Measurements from ENCODE around the gene ADGRV1. TPM values are rescaled to one million over a fixed set of nuclear protein-coding genes. Genes with fewer than 3 reads are reported as not detected.
"Not testable (repeated sequence)": the region's sequence is repeated elsewhere in the genome, so short reads cannot be mapped to it uniquely, and the experiment has no call there.

The ADGRV1 gene
- total and polyA plus RNA-seq, 7 experiments from 2014 or later = 0.32 to 1.1 TPM; not detected in 5

DNA sequence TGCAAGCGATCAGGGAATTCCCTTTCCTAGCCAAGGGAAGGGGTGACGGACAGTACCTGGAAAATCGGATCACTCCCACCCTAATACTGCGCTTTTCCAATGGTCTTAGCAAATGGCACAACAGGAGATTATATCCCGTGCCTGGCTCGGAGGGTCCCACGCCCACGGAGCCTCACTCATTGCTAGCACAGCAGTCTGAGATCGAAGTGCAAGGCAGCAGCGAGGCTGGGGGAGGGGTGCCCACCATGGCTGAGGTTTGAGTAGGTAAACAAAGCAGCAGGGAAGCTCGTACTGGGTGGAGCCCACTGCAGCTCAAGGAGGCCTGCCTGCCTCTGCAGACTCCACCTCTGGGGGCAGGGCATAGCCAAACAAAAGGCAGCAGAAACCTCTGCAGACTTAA lies 411.3 kb downstream of the ADGRV1 start:
- POLR2A ChIA-PET; H3K27me3 ChIP-seq (ENCODE audit: control insufficient read depth in 2 of 2, insufficient read depth in 2 of 2, low read length in 2 of 2); H3K36me3 ChIP-seq (ENCODE audit: control insufficient read depth in 2 of 3, insufficient read depth in 3 of 3, low read length in 3 of 3); DNase-seq; CTCF ChIA-PET; H3K27ac Mint-ChIP-seq; intact Hi-C loops (cut with micrococcal nuclease); H3K4me3 Mint-ChIP-seq; H3K27ac ChIP-seq (ENCODE audit: low read depth, low read length); H3K4me1 ChIP-seq (ENCODE audit: control insufficient read depth in 2 of 2, insufficient read depth in 2 of 2, low read length in 2 of 2); H3K9me3 ChIP-seq (ENCODE audit: control insufficient read depth in 2 of 3, low read length in 3 of 3); H3K4me3 ChIP-seq (ENCODE audit: low read length); H3K4me1 Mint-ChIP-seq; H3K36me3 Mint-ChIP-seq; ATAC-seq: not testable (repeated sequence)
- Mint-ChIP-seq H3K9me3 (peaks cover 1 to 34% (median 5%) of the 10 kb centered on the region in 11 donors), H3K27me3 (peaks cover 6 to 39% (median 29%) of the 10 kb centered on the region in 5 donors)

DNA sequence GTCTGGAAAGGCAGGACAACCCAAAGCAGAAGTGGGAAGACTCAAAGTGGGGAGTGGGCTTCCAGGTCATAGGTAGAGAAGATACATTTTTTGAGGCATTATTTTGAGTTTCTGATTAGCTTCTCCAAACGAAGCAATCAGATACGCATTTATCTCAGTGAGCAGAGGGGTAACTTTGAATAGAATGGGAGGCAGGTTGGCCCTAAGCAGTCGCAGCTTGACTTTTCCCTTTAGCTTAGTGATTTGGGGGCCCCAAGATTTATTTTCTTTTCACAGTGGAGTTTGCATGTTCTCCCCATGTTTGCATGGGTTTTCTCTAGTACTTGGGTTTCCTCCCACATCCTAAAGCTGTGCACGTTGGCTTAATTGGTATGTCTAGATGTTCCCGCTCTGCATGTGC lies 422.6 kb downstream of the ADGRV1 start:
- no peak for DNase-seq
- H3K9me3 Mint-ChIP-seq = no peaks in the 10 kb centered on the region
- POLR2A ChIA-PET = no interaction called here
- no peak overlapping the region for H3K27ac Mint-ChIP-seq
- no peaks in the 10 kb centered on the region for H3K36me3 ChIP-seq (ENCODE audit: control insufficient read depth in 2 of 3, insufficient read depth in 3 of 3, low read length in 3 of 3)
- H3K4me3 Mint-ChIP-seq = no peak overlapping the region
- H3K9me3 ChIP-seq (ENCODE audit: control insufficient read depth in 2 of 3, low read length in 3 of 3) = no peaks in the 10 kb centered on the region
- H3K4me3 ChIP-seq (ENCODE audit: low read length) = no peak overlapping the region
- no peaks in the 10 kb centered on the region for H3K4me1 ChIP-seq (ENCODE audit: control insufficient read depth in 2 of 2, insufficient read depth in 2 of 2, low read length in 2 of 2)
- intact Hi-C loops (cut with micrococcal nuclease) = no loop called here
- no peaks in the 10 kb centered on the region for H3K27me3 ChIP-seq (ENCODE audit: control insufficient read depth in 2 of 2, insufficient read depth in 2 of 2, low read length in 2 of 2)
- peaks cover 0 to 4% (median 0%) of the 10 kb centered on the region in 5 donors for H3K27me3 Mint-ChIP-seq
- no peak for ATAC-seq
- CTCF ChIA-PET = no interaction called here
- H3K36me3 Mint-ChIP-seq = no peaks in the 10 kb centered on the region
- no peak overlapping the region for H3K27ac ChIP-seq (ENCODE audit: low read depth, low read length)
- no peaks in the 10 kb centered on the region for H3K4me1 Mint-ChIP-seq

DNA sequence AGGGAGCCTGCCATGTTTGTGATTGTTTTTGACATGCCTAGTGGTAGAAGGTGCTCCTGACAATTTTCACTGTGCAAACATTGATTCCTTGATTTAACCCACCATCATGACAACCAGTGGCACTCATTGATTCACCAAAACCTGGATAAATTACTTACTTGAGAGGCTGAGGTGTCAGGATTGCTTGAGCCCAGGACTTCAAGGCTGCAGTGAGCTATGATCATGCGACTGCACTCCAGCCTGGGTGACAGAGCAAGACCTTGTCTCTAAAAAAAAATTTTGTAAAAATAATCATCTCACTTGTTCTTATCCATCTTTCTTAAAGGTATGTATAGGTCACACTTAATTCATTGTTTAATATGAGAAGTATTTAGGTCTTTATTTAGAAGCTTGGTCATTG lies 423.2 kb downstream of the ADGRV1 start:
- ChIA-PET CTCF (no interaction called here), POLR2A (no interaction called here)
- Histone ChIP-seq H3K27ac (ENCODE audit: low read depth, low read length) (no peak overlapping the region), H3K4me3 (ENCODE audit: low read length) (no peak overlapping the region), H3K27me3 (ENCODE audit: control insufficient read depth in 2 of 2, insufficient read depth in 2 of 2, low read length in 2 of 2) (no peaks in the 10 kb centered on the region), H3K4me1 (ENCODE audit: control insufficient read depth in 2 of 2, insufficient read depth in 2 of 2, low read length in 2 of 2) (no peaks in the 10 kb centered on the region), H3K9me3 (ENCODE audit: control insufficient read depth in 2 of 3, low read length in 3 of 3) (no peaks in the 10 kb centered on the region), H3K36me3 (ENCODE audit: control insufficient read depth in 2 of 3, insufficient read depth in 3 of 3, low read length in 3 of 3) (no peaks in the 10 kb centered on the region)
- no peak for DNase-seq
- Mint-ChIP-seq H3K27ac (no peak overlapping the region), H3K27me3 (peaks cover 0 to 4% (median 0%) of the 10 kb centered on the region in 5 donors), H3K4me3 (no peak overlapping the region), H3K36me3 (no peaks in the 10 kb centered on the region), H3K4me1 (no peaks in the 10 kb centered on the region), H3K9me3 (no peaks in the 10 kb centered on the region)
- intact Hi-C loops (cut with micrococcal nuclease) = no loop called here
- ATAC-seq = no peak

DNA sequence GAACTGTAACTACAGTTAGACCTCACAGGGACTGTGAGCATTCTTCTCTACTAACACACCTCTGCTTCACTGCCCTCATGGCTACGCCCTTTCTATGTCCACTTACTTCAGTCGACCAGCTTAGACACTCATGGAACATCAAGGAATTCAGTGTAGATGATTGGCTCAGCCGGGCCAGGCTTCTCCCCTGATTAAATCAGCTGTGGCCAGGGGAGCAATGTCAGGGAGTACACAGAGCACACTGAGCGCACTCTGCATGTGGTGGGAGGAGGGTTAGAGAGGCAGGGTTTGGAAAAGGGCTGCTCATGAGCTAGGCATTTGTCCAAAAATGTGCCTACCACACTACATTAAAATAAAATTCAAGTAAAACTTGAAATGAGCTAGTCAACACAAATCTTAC lies 424.0 kb downstream of the ADGRV1 start:
- H3K27me3 Mint-ChIP-seq = peaks cover 0 to 2% (median 0%) of the 10 kb centered on the region in 5 donors
- ATAC-seq = no peak
- H3K4me1 ChIP-seq (ENCODE audit: control insufficient read depth in 2 of 2, insufficient read depth in 2 of 2, low read length in 2 of 2) = no peaks in the 10 kb centered on the region

DNA sequence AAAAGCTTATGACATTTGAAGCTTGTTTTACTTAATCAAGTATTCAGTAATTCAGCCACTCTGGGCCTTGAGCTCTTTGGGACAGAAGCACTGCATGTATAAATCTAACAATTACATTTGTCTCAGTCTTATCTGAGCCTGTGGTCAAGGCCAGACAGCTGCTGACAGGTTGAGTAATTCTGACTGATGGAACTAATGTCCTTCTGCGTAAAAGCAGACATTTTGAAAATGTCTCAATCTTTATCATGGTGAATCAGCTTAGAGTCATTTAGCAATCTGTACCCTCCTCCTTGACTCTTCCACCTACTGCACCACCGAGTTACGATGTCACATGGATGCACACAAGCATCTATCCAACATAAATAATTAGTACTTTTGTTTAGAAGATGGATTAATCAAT lies 424.6 kb downstream of the ADGRV1 start:
- no peak overlapping the region for H3K4me3 ChIP-seq (ENCODE audit: low read length)
- H3K27ac ChIP-seq (ENCODE audit: low read depth, low read length) = no peak overlapping the region
- H3K4me1 Mint-ChIP-seq = no peaks in the 10 kb centered on the region
- no peaks in the 10 kb centered on the region for H3K27me3 Mint-ChIP-seq
- ATAC-seq (peak; percentile 64), DNase-seq (no peak)
- ChIA-PET POLR2A (no interaction called here), CTCF (no interaction called here)
- no peaks in the 10 kb centered on the region for H3K4me1 ChIP-seq (ENCODE audit: control insufficient read depth in 2 of 2, insufficient read depth in 2 of 2, low read length in 2 of 2)
- no peaks in the 10 kb centered on the region for H3K9me3 ChIP-seq (ENCODE audit: control insufficient read depth in 2 of 3, low read length in 3 of 3)
- H3K36me3 ChIP-seq (ENCODE audit: control insufficient read depth in 2 of 3, insufficient read depth in 3 of 3, low read length in 3 of 3) = no peaks in the 10 kb centered on the region
- no peak overlapping the region for H3K4me3 Mint-ChIP-seq
- H3K9me3 Mint-ChIP-seq = no peaks in the 10 kb centered on the region
- H3K27ac Mint-ChIP-seq = no peak overlapping the region
- no peaks in the 10 kb centered on the region for H3K36me3 Mint-ChIP-seq
- intact Hi-C loops (cut with micrococcal nuclease) = no loop called here
- H3K27me3 ChIP-seq (ENCODE audit: control insufficient read depth in 2 of 2, insufficient read depth in 2 of 2, low read length in 2 of 2) = no peaks in the 10 kb centered on the region

More for the DNA sequence above, 424.0 kb downstream of the ADGRV1 start:
- no peaks in the 10 kb centered on the region for H3K9me3 ChIP-seq (ENCODE audit: control insufficient read depth in 2 of 3, low read length in 3 of 3)
- H3K27ac ChIP-seq (ENCODE audit: low read depth, low read length) = no peak overlapping the region
- DNase-seq = no peak
- no peak overlapping the region for H3K27ac Mint-ChIP-seq
- CTCF ChIA-PET = no interaction called here
- H3K27me3 ChIP-seq (ENCODE audit: control insufficient read depth in 2 of 2, insufficient read depth in 2 of 2, low read length in 2 of 2) = no peaks in the 10 kb centered on the region
- POLR2A ChIA-PET = no interaction called here
- H3K4me1 Mint-ChIP-seq = no peaks in the 10 kb centered on the region
- no peak overlapping the region for H3K4me3 ChIP-seq (ENCODE audit: low read length)
- no peaks in the 10 kb centered on the region for H3K36me3 Mint-ChIP-seq
- no peak overlapping the region for H3K4me3 Mint-ChIP-seq
- intact Hi-C loops (cut with micrococcal nuclease) = no loop called here
- H3K36me3 ChIP-seq (ENCODE audit: control insufficient read depth in 2 of 3, insufficient read depth in 3 of 3, low read length in 3 of 3) = no peaks in the 10 kb centered on the region
- no peaks in the 10 kb centered on the region for H3K9me3 Mint-ChIP-seq

DNA sequence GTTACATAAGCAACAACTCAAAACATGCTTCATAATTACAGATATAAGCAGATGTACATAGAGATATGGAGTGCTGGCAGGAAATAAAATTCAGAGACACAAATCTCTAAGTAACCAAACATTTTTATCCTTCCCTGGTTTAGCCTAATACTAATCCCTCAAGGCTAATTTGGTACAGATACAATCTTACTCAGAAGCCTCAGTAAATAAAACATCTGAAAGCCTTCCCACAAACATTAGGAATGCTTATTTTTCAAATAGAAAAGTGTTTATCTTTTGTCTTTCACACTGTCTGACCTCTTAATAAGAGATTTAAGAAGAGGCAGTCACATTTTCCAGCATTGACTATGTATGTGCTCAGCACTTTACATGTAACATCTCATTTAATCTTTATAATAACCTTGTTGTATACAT lies 425.1 kb downstream of the ADGRV1 start:
- Mint-ChIP-seq H3K27me3 (no peaks in the 10 kb centered on the region), H3K4me1 (no peaks in the 10 kb centered on the region), H3K36me3 (no peaks in the 10 kb centered on the region), H3K9me3 (no peaks in the 10 kb centered on the region), H3K27ac (no peak overlapping the region), H3K4me3 (no peak overlapping the region)
- H3K4me1 ChIP-seq (ENCODE audit: control insufficient read depth in 2 of 2, insufficient read depth in 2 of 2, low read length in 2 of 2) = no peaks in the 10 kb centered on the region
- H3K27ac ChIP-seq (ENCODE audit: low read depth, low read length) = no peak overlapping the region
- no peaks in the 10 kb centered on the region for H3K9me3 ChIP-seq (ENCODE audit: control insufficient read depth in 2 of 3, low read length in 3 of 3)
- no peaks in the 10 kb centered on the region for H3K27me3 ChIP-seq (ENCODE audit: control insufficient read depth in 2 of 2, insufficient read depth in 2 of 2, low read length in 2 of 2)
- DNase-seq (no peak), ATAC-seq (no peak)
- H3K36me3 ChIP-seq (ENCODE audit: control insufficient read depth in 2 of 3, insufficient read depth in 3 of 3, low read length in 3 of 3) = no peaks in the 10 kb centered on the region
- ChIA-PET CTCF (no interaction called here), POLR2A (no interaction called here)
- no peak overlapping the region for H3K4me3 ChIP-seq (ENCODE audit: low read length)
- intact Hi-C loops (cut with micrococcal nuclease) = no loop called here

DNA sequence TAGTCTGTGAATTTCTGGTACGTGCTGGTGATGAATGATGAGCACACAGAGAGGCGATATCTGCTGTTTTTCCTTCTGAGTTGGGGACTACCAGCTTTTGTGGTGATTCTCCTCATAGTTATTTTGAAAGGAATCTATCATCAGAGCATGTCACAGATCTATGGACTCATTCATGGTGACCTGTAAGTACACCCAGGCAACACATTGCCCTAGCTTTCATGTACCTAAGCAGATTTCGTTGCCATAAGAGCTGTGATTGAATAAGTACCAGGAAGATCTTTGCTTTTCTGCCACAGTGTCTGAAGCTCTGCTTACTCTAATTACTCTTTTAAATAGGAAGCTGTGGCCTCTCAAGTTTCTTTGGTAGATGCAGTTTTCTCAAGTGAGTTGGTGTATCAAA lies 426.7 kb downstream of the ADGRV1 start:
- H3K27me3 ChIP-seq (ENCODE audit: control insufficient read depth in 2 of 2, insufficient read depth in 2 of 2, low read length in 2 of 2) = no peaks in the 10 kb centered on the region
- intact Hi-C loops (cut with micrococcal nuclease) = no loop called here
- no peak overlapping the region for H3K27ac ChIP-seq (ENCODE audit: low read depth, low read length)
- peaks cover 0 to 2% (median 0%) of the 10 kb centered on the region in 11 donors for H3K9me3 Mint-ChIP-seq
- CTCF ChIA-PET = no interaction called here
- H3K36me3 Mint-ChIP-seq = no peaks in the 10 kb centered on the region
- no peak overlapping the region for H3K27ac Mint-ChIP-seq
- no peaks in the 10 kb centered on the region for H3K9me3 ChIP-seq (ENCODE audit: control insufficient read depth in 2 of 3, low read length in 3 of 3)
- H3K36me3 ChIP-seq (ENCODE audit: control insufficient read depth in 2 of 3, insufficient read depth in 3 of 3, low read length in 3 of 3) = no peaks in the 10 kb centered on the region
- no peak for ATAC-seq
- no peak for DNase-seq
- no peak overlapping the region for H3K4me3 ChIP-seq (ENCODE audit: low read length)
- POLR2A ChIA-PET = no interaction called here
- H3K4me1 Mint-ChIP-seq = no peaks in the 10 kb centered on the region
- H3K4me3 Mint-ChIP-seq = no peak overlapping the region
- no peaks in the 10 kb centered on the region for H3K4me1 ChIP-seq (ENCODE audit: control insufficient read depth in 2 of 2, insufficient read depth in 2 of 2, low read length in 2 of 2)
- no peaks in the 10 kb centered on the region for H3K27me3 Mint-ChIP-seq

Measured in naive thymus-derived CD4-positive, alpha-beta T cell (primary cell).